Colon (tissue), 2 donors: ENCODE results near the gene DPYSL5.
"Not testable (repeated sequence)": the region's sequence is repeated elsewhere in the genome, so short reads cannot be mapped to it uniquely, and the experiment has no call there.

Experiments
- FAIRE-seq: peaks from 2 replicates; lab custom pipeline; 2012; peaks lifted over from hg19 to GRCh38; lab: Jason Lieb, UNC
- donor health status: control.
- donor health status: control.

DPYSL5 gene

GRCh38 chr2:26875065-26875634 is 27.2 kb downstream of the DPYSL5 start:
- FAIRE-seq = no peak

GRCh38 chr2:26875808-26876207 is 27.9 kb downstream of the DPYSL5 start:
- FAIRE-seq = no peak

GRCh38 chr2:26876260-26876659 is 28.3 kb downstream of the DPYSL5 start:
- no peak for FAIRE-seq

GRCh38 chr2:26877276-26877675 is 29.3 kb downstream of the DPYSL5 start:
- FAIRE-seq = no peak

GRCh38 chr2:26880161-26880560 is 32.2 kb downstream of the DPYSL5 start:
- FAIRE-seq = no peak

- FAIRE-seq = no peak
These were observed 33.0 kb downstream of the DPYSL5 start for GRCh38 chr2:26880910-26881435.

GRCh38 chr2:26882220-26882619 is 34.3 kb downstream of the DPYSL5 start:
- not testable (repeated sequence) for FAIRE-seq

- no peak for FAIRE-seq
These were observed 36.0 kb downstream of the DPYSL5 start for GRCh38 chr2:26883956-26884355.

- no peak for FAIRE-seq
These were observed 36.6 kb downstream of the DPYSL5 start for GRCh38 chr2:26884486-26884885.

GRCh38 chr2:26885651-26886329 is 37.9 kb downstream of the DPYSL5 start:
- FAIRE-seq = no peak

GRCh38 chr2:26886736-26887135 is 38.8 kb downstream of the DPYSL5 start:
- FAIRE-seq = no peak

GRCh38 chr2:26887151-26887550 is 39.2 kb downstream of the DPYSL5 start:
- no peak for FAIRE-seq

GRCh38 chr2:26889796-26890195 is 41.9 kb downstream of the DPYSL5 start:
- FAIRE-seq = no peak

GRCh38 chr2:26890341-26891000 is 42.5 kb downstream of the DPYSL5 start:
- no peak for FAIRE-seq

GRCh38 chr2:26892133-26892532 is 44.2 kb downstream of the DPYSL5 start:
- no peak for FAIRE-seq

GRCh38 chr2:26892922-26893524 is 45.1 kb downstream of the DPYSL5 start:
- FAIRE-seq = no peak

GRCh38 chr2:26894136-26894535 is 46.2 kb downstream of the DPYSL5 start:
- FAIRE-seq = no peak

- FAIRE-seq = no peak
These were observed 50.0 kb downstream of the DPYSL5 start for GRCh38 chr2:26897807-26898479.

- no peak for FAIRE-seq
These were observed 50.6 kb downstream of the DPYSL5 start for GRCh38 chr2:26898480-26899078.

GRCh38 chr2:26899500-26900164 is 51.7 kb downstream of the DPYSL5 start:
- no peak for FAIRE-seq

- no peak for FAIRE-seq
These were observed 52.9 kb downstream of the DPYSL5 start for GRCh38 chr2:26900831-26901321.
